GM15510 (cell line): ENCODE measurements around the gene ZNF154.

Source experiments
- POLR2A ChIP-seq: IDR thresholded peaks from 3 replicates; pipeline ENCODE4 v1.6.1; 2011; ENCODE audit warnings: borderline replicate concordance; ENCODE audit not compliant: insufficient read length; ENCODE audit errors: extremely low read depth

ZNF154 gene

GRCh38 chr19:57651654-57651996 is 57.4 kb downstream of the ZNF154 start:
- TF ChIP-seq POLR2A, result no peak

DNA sequence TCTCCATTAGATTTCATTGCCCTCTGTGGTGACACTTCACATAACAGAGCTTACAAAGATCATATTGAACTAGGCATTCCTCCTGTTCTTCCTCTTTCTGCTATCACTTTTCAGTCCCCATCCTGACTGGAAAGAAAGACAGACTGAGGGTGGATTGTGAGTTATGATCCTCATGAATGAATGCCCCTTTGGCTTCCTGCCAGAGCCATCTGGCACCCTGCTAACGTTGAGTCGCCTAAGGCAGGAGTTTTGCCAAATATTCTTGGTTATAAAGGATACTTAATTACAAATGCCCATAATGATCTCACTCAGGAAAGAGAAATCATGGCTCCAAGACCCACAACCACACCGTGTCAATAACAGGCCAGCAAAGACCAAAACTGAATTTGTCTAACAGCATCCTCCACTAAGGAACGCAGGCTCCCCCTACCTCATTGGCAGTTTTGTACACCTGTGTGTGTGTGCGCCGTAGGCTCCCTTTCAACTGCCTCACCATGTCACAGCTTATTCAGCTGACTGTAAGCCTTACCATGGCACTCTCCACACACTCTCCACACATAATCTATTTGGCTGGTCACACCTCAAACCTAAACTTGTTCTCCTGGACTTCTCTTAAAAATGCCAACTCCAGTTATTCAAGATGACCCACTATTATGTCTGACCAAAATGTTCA is 60.5 kb downstream of the ZNF154 start:
- TF ChIP-seq POLR2A, result no peak
